WTC11 (cell line): ENCODE results near the gene SLC8A2.

ENCODE experiments used
- ATF1 ChIP-seq: sonication (generic); formaldehyde crosslinking; IDR thresholded peaks from 2 replicates; pipeline ENCODE4 v1.8.1; 2023; ENCODE audit warnings: mild to moderate bottlenecking, moderate library complexity, missing genetic modification reagents
- ATF2 ChIP-seq: sonication (generic); formaldehyde crosslinking; IDR thresholded peaks from 2 replicates; pipeline ENCODE4 v1.8.1; 2022; ENCODE audit warnings: low read depth, missing genetic modification reagents, borderline replicate concordance
- ATF6 ChIP-seq: sonication (generic); formaldehyde crosslinking; IDR thresholded peaks from 2 replicates; pipeline ENCODE4 v1.8.1; 2023; ENCODE audit warnings: mild to moderate bottlenecking, missing genetic modification reagents
- CDX4 ChIP-seq: fragments of 250-450 bp; sonication (Bioruptor Pico); IDR thresholded peaks from 2 replicates; pipeline ENCODE4 v1.9.0; 2021; ENCODE audit warnings: moderate library complexity, mild to moderate bottlenecking, inconsistent platforms, borderline replicate concordance
- CTCF ChIP-seq: fragments of 200-600 bp; IDR thresholded peaks from 2 replicates; pipeline ENCODE4 v1.8.0; 2022; ENCODE audit warnings: antibody characterized with exemption
- JUN ChIP-seq: sonication (generic); formaldehyde crosslinking; IDR thresholded peaks from 2 replicates; pipeline ENCODE4 v1.8.0; 2023; ENCODE audit warnings: mild to moderate bottlenecking, missing genetic modification reagents
- MAX ChIP-seq: sonication (generic); formaldehyde crosslinking; IDR thresholded peaks from 2 replicates; pipeline ENCODE4 v1.8.0; 2022; ENCODE audit warnings: mild to moderate bottlenecking, missing genetic modification reagents
- NR3C1 ChIP-seq: sonication (generic); formaldehyde crosslinking; conservative IDR thresholded peaks from 2 replicates; pipeline ENCODE4 v1.8.1; 2023; ENCODE audit warnings: low read depth, mild to moderate bottlenecking, missing genetic modification reagents
- PRRX2 ChIP-seq: fragments of 250-450 bp; sonication (Bioruptor Pico); IDR thresholded peaks from 2 replicates; pipeline ENCODE4 v1.8.0; 2021; ENCODE audit warnings: mild to moderate bottlenecking
- RELA ChIP-seq: sonication (generic); formaldehyde crosslinking; IDR thresholded peaks from 2 replicates; pipeline ENCODE4 v1.8.1; 2022; ENCODE audit warnings: missing genetic modification reagents, mild to moderate bottlenecking, borderline replicate concordance
- TCF7 ChIP-seq: sonication (generic); formaldehyde crosslinking; IDR thresholded peaks from 2 replicates; pipeline ENCODE4 v1.8.0; 2022; ENCODE audit warnings: mild to moderate bottlenecking, low read depth, missing genetic modification reagents, moderate library complexity
- ZNF396 ChIP-seq: fragments of 250-450 bp; sonication (Bioruptor Pico); IDR thresholded peaks from 2 replicates; pipeline ENCODE4 v1.8.0; 2021; ENCODE audit warnings: mild to moderate bottlenecking, moderate library complexity, borderline replicate concordance
- ZNF423 ChIP-seq: fragments of 250-450 bp; sonication (Bioruptor Pico); IDR thresholded peaks from 2 replicates; pipeline ENCODE4 v2.1.2; 2022; ENCODE audit warnings: mild to moderate bottlenecking, moderate library complexity
- ZNF532 ChIP-seq: fragments of 250-450 bp; sonication (Bioruptor Pico); IDR thresholded peaks from 2 replicates; pipeline ENCODE4 v1.9.0; 2021; ENCODE audit warnings: mild to moderate bottlenecking, borderline replicate concordance

GRCh38 chr19:47492137-47492533 is 20.4 kb upstream of the SLC8A2 start:
- TF ChIP-seq MAX (CRISPR knock-in tag) (no peak), JUN (CRISPR knock-in tag) (no peak), CTCF (no peak), ZNF532 (CRISPR knock-in tag) (no peak), NR3C1 (CRISPR knock-in tag) (no peak), RELA (CRISPR knock-in tag) (no peak), ATF2 (CRISPR knock-in tag) (no peak), CDX4 (CRISPR knock-in tag) (no peak), PRRX2 (CRISPR knock-in tag) (no peak), ZNF423 (no peak), ATF1 (CRISPR knock-in tag) (no peak), ATF6 (CRISPR knock-in tag) (no peak), TCF7 (CRISPR knock-in tag) (no peak), ZNF396 (no peak)
